ENCODE measurements around the gene ACTN4.

Gene ACTN4

DNA sequence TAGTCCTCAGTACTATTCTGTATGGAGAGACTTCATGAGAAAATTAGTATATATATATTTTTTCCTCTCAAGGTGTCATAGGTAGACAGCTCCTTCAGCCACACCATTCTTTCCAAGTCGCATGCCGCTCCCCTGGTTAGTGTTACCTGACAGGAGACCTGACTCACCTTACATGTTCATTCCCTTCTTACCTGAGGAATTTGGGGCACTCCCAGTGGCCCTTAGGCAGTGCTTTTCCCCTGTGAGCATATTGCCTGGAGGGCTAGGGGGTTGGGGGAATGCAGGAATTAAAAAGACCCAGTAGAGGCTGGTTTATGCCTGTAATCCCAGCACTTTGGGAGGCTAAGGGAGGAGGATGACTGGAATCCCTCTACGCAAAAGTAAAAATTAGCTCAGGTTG is 9.0 kb upstream of the ACTN4 start:
- DNase-seq: no peak

DNA sequence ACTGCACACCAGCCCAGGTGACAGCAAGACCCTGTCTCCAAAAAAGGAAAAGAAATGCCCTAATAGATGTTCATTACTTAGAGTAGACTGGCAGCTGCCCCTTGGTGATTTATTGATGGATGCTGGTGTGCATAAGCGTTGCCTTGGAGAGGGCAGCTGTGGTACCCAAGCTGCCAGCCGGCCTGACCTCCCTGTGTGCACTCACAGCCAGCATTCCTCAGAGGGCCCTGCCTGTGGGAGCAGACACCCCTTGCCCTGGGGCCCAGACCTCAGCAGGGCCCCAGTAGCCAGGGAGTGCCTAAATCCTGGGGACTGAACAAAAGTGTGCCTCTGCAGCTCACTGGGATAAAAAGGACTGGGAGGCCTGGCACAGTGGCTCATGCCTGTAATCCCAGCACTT is 7.8 kb upstream of the ACTN4 start:
- no peak for DNase-seq

DNA sequence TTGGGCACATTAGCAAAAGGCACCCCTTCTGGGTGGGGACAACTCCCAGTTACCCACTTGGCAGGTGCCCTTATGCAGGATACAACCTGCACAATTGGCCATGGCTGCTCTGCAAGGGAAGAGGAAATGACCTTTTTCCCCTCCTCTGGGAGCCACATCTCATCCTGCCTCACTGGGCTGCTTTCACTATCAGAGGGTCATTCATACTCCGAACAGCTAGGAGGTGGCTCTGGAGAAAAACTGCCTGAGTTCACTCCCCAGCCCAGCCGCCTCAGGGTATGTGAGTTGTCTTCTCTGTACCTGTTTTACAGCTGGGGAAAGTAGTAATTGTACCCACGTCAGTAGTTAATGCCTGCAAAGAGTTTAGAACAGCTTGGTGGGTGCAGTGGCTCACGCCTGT is 7.1 kb upstream of the ACTN4 start:
- DNase-seq: no peak

DNA sequence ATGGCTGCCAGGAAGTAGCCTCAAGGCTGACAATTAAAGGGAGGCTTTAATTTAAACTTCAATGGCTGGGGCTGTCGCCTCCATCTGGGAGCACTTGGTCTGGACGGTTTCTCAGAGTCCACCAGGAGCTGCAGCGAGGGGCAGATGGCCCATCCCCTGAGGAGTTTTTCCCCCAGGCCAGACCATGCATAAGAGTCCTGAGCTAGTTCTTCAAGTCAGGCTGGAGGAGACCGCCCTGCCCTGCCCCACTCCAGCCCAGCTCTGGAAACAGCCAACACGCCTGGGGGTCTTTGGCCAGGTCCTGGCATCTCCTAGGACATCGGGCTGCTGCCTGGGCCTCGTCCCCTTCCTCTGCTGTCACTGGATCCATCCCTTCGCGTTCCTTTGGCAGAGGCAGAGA is 5.3 kb upstream of the ACTN4 start:
- DNase-seq: no peak

DNA sequence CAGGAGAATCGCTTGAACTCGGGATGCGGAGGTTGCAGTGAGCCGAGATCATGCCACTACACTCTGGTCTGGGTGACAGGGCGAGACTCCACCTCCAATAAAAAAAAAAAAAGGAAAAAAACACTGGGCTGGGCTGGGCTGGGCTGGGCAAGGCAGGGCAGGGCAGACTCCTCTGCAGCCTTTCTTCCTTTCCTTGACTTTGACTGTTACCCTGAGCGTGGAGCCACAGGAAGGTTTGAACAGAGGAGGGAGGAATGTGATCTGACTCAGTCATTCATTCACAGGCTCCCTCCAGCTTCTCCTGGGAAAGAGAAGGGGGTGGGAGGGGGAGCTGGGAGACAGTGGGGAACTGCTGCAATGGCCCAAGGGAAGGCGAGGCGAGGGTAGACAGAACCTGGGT is 2.7 kb upstream of the ACTN4 start:
- DNase-seq: no peak

DNA sequence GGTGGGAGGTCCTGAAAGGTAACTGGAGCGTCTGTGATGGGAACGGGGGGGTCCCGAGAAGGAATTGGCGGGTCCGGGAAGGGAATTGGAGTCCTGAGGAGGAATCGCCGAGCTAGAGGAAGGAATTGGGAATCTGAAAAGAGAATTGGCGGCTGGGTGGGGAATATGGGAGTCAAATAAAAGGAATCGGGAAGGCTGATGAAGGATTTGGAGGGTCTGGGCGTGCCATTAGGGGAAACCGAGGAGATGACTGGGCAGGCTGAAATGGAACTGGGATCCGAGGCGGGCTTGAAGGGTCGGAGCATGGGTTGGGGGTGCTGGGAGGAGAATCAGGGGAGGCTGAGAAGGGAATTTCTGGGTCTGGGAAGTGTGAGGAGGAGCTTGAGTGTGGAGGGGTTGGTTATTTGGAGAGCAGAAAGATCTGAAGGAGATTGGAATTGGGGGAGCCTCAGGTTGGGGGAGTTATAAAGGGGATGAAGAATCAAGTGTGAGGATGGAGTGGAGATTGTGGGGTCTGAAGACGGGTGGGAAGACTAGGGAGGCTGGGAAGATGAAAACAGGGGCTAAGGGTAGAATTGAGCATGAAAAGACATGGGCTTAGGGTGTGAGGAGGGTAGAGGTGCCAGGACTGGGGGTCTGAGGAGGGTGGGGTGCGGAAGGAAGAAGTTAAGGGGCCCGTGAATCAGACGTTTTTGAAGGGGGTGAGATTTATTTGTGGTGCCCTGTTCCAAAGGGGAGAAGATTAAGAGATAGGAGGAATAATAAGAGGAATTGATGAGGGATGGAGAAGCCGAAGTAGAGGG is 718 bp downstream of the ACTN4 start:
- DNase-seq: no peak

DNA sequence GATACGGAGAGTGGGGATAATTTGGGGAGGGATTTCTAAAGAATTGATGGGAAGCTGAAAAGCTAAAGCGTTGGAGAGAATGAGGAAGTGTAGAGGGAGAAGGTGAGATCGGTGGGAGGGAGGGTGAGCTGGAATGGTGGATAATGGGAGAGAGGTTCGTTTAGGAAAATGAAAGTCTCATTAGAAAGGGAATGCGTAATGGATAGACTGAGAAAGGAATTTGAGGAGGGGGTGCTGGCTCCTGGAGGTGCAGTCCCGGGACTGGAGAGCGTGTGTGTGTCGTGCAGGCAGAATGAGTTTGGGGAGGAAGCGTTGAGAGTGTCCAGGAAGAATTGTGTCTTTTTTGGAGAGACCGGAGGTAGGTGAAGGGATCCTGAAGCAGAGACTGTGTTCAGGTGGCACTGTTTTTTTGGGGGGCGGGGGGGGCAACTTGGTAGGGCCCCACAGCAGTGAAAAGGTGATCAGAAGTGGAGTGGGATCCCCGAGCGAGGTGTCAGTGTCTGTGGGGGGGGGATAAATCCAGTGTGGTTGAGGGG is 1.4 kb downstream of the ACTN4 start:
- DNase-seq: no peak

DNA sequence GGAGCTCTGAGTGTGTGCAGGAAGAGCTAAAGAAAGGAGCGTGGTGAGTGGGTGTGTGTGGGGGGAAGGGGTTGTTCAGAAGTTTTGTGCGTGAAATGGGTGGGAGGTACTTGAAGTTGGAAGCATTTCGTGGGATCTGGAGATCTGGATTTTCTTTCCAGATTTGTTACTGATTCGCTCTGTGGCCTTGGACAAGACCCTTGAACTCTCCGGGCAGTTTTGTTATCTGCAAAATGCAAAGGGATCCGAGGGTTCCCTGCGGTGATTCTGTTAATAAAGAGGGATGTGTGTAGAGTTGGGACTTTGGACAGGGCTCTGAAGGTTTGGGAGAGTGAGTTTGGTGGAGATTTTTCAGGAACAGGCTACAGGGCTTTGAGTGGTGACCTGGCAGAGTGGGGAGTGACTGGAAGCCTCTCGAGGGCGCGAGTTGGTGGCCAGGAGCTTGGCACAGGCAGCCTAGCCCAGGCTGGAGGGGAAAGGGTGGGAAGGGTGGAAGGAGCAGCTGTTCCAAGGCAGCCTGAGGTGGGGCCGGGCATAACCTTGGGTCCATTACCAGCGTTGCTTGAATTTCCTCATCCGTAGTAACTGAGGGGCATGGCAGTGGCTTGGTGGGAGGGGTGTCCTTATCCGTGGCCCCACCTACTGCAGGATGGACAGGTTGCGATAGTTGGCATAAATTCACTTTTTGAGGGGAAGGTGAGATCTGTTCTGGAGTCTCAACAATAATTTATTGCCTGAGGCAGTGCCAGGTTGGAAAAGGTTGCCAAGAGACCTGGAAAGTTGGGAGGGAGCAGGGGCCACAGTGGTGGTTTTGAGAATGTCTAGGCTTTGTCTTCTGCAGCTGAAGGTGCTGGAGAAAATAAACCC is 2.1 kb downstream of the ACTN4 start:
- no peak for DNase-seq

DNA sequence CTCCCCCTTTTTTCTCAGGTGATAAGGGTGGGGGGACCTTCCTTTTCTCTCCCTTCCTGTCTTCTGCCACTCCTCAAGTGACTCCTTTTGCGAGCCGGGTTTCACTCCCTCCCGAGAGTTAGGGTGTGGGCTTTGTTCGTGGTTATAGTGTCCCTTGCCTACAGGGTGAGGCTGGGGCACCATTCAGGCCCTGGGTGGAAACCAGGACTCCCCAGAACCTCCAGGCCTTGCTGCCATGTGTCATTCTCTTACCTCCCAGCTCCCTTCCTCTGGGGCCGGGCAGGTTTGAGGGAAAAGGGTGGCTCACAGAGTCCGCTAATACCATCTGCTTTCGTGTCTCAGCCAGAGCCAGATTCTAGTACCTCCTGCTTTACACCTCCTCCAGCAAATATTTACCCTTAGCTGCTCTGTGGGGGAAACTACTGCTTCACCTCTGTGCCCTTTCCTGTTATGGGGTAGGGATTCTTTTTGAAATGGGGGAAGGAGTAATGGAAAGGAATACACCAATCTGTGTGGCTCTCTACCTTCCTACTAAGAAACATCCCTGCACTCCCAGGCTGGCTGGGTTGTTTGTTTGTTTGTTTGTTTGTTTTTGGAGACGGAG is 2.8 kb downstream of the ACTN4 start:
- DNase-seq: no peak

DNA sequence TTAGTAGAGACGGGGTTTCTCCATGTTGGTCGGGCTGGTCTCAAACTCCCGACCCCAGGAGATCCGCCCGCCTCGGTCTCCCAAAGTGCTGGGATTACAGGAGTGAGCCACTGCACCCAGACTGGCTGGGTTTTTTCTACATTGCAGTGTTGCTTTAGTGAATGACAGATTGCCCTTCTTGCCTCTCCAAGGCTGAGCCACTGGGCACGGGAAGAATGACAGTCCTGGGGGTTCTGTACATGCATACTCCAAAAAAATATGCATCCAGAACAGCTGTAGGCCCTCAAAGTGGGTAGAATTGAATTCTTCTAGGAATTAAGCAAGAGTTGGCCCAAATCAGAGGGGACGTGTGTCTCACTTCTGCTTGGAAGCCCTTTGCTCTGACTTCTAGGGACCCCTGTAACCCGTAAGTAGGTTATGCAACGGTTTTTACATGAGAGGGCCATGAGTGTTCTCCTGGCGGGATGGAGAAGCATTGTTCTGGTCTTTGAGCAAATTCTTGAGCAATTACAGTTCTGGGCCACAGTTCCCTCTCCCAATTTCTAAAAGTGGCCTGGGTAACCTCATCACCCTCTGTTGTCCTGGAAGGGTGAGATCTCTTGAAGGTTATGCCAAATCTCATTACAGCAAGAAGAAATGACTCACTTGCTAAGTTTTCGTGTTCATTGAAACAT is 3.6 kb downstream of the ACTN4 start:
- no peak for DNase-seq

DNA sequence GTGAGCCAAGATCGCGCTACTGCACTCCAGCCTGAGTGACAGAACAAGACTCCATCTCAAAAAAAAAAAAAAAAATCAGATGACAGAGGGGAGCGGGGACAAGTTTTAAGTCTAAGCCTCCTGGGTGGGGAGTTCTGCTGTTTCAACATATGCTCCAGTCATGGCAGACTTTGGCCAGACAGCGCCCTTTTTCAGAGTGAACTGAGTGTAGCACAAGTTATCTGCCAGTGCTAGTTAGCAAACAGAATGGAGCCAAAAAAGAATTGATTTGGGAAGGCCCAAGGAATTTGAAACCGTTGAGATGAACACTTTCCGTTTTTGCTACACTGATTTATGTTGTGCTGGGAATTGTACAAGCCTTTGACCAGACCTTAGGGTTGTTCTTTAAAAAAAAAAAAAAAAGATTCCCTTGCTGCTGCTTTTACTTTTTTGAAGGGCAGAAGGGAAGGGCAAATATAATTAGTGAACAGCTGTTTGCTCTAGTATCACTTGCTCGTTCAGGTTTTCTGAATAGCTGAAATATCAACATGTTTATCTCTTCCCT is 5.7 kb downstream of the ACTN4 start:
- DNase-seq: no peak

DNA sequence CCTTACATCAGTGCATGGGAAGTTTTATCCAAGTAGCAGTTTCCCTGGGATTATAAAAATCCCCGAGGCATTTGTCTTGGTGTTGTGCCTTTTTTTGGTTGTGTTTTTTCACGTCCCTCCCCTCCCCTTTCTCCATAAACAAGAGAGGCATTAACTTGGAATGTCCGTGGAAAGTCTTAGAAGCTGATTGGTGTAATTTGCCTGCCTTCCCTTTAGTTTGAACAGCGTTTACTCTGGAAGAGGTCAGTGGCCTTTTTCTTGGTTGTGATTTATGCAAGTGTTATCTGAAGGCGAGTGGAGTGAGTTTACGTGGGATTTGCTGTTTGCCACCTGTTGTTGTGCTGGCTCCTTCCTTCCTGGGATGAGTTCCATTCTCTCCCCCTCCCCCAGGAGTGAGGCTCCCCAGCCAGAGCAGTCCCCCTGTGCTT is 7.2 kb downstream of the ACTN4 start:
- DNase-seq: no peak

DNA sequence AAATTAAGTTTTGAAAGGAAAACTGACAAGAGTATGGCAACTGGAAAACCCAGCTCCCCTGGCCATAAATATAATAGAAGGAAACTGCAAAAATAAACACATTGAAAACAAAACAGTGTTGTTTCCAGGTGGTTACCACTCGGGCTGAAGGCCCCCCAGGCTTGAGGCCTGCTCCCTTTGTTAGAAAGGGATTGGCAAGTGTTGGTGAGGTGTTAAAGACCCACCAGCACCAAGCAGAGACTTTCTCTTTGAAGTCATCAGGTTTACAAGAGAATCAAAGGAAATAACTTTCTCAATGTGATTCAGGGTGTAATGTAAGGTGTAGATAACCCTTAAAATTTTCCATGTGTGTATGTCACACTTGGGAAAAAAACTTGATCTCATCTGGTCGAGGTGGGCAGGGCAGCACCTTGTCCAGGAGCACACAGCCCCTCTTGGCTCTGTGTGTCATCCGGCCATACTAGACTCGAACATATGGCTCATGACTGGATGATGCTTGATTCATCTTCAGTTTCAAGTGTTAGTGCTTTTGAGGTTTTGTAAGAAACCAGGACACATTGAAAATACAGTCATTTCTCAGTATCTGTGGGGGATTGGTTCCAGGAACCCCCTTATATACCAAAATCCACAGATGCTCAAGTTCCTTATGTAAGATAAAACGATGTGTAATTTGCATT is 7.8 kb downstream of the ACTN4 start:
- no peak for DNase-seq

DNA sequence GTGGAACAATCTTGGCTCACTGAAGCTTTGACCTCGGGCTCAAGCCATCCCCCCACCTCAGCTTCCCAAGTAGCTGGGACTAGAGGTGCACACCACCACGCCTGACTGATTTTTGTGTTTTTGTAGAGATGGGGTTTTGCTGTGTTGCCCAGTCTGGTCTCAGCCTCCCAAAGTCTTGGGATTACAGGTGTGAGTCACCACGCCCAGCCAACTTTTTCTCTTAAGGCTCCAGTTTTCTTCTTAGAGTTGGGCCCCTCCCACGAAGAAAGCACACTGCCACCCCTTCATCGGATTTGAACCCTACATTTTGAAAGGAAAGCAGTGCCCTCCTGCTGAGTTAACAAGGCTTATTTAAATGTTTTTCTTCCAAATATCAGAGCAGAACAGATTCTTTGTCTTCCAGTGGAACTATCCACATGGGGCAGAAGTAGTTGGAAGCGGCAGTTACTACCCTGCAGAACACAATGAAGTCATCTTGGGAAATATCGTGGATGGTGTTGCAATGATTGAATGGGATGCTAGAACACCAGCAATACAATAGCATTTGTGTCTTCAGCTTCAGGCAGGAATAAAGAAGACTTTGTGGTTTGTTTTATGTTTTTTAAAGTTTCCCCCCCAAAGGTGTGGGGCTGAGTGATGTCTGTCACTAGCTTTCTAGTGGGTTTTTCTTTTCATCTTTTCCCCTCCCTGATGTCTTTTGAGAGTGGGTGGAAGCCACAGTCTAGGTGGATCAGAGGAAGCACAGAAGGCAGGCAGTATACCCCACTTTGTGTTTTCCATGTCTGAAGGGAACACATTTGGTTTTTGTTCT is 8.9 kb downstream of the ACTN4 start:
- no peak for DNase-seq

DNA sequence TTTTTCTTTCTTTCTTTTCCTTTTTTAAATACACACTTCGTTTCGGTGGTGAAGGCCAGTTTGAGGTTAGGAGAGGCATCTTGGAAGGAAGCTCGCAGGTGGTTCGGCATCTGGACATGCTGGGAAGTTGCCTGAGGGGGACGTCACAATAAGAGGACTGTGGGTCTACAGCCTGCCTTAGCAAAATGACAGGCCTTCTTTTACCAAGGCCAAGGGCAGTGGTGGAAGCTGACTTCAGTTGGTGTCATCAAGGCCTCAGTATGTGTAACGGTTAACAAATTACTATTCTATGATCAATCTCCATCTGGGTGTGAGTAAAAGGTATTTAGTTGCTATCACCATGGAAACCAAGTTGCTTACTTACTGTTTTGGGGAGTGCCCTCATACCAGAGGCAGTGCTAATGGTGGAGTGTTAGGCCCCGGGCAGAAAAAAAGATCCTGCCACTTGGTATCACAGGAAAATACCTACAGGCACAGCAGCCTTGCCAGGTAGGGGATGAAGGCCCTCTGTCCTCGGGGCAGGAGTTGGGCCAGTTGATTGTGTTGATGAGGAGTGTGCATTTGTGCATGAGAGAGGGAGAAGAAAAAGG is 10.3 kb downstream of the ACTN4 start:
- no peak for DNase-seq

DNA sequence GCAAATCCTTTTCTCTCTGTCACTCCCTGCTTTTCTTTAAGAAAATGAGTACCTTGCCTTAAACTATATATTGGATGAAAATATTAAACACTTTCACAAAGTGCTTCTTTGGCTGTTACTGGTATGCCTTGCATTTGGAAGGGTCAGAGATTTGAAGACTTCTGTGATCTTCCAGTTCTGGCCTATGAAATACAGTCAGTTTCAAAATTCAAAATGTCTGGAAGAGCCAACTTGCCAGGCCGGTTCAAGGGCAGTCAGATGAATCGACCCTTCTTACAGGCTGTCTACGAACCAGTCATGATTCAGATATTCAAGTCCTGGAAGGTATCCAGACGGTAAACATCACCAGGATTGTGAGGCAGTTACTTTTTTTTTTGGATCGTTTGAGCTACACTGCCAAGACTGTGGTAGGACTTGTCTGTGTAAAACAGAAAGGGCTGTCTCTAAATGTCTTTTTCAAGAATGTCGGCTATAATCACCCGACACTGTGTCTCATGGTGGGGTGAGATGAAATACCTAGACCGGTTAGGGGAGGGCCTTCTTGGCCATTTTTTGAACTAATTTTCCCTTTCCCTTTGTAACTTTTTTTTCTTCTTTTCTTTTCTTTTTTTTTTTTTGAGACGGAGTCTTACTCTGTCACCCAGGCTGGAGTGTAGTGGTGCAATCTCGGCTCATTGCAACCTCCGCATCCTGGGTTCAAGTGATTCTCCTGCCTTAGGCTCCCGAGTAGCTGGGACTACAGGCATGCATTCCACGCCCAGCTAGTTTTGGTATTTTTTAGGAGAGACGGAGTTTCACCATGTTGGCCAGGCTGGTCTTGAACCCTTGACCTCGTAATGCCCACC is 11.2 kb downstream of the ACTN4 start:
- DNase-seq: peak; percentile 61

DNA sequence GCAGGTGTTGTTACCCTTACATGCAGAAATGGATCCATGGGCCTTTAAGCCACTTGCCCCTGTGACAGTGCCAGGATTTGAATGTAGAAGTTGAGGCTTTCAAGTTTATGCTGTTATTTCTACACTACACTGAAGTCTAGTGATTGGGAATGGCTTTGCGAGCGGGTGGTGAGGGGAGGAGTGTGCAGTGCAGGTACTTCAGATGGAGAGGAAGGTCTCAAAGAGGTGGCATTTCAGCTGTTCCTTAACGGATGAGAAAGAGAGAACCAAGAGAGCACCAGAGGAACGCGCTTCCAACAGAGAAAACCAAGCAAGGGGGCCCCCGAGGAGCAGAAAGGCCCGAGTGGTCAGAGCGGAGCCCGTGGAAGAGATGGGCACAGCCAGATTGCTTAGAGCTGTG is 13.3 kb downstream of the ACTN4 start:
- no peak for DNase-seq

DNA sequence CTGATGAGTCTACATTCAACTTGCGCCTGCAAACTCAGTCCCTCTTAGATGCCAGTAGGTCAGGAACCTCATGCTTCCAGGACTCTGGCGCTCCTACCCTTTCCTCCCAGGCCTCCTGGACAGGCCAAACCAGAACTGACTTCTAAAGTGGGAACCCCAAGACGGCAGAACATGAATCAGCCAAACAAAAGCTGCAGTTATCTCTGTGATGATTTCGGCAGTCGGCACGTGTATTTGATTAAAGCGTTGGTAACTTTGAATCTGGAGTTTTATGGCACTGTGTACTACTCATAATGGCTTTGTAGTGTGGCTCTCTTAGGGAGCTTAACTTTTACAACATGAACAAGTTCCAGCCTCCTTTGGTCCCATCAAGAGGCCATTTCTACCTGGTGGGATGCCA is 13.7 kb downstream of the ACTN4 start:
- no peak for DNase-seq

DNA sequence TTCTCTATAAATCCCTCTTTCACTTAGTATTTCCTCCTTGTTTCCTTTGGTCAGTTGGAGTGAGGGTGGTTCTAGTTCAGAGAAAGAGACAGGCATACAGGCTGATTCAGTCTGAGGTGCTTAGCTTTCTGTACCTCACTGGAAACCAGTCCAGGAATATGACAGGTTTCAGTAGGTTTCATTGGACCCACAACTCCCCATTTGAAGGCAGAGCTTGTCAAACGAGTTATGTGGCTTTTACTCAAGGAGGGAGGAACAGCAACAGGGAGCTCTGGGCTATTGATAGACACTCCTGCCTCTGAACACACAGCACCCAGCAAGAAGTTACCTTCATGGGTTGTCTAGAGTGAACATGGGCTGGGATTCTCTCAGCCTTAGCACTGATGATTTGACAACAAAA is 14.5 kb downstream of the ACTN4 start:
- DNase-seq: peak; percentile 79
